Esophagus muscularis mucosa (tissue), 4 donors: ENCODE data around the gene LSM2. TPM values are rescaled to one million over a fixed set of nuclear protein-coding genes. Genes with fewer than 3 reads are reported as not detected.
"Not testable (repeated sequence)": the region's sequence is repeated elsewhere in the genome, so short reads cannot be mapped to it uniquely, and the experiment has no call there.

Experiments used
- DNase-seq: peaks from one replicate; pipeline ENCODE4 v3.0.0-alpha.2; 2017; ENCODE audit errors: extremely low spot score
- H3K27ac ChIP-seq, 4 donors: fragments of 200-600 bp; sonication (generic); replicated peaks in 1 of 4; 1 replicate in 3 of 4; 2 replicates in 1 of 4; pipeline ENCODE4 v1.5.1; 2016 to 2019; ENCODE audit warnings: mild to moderate bottlenecking in 1 of 4
- H3K27me3 ChIP-seq, 4 donors: fragments of 200-600 bp; sonication (generic); one replicate each; pipeline versions ENCODE4 v1.5.1 to v1.6.0; 2016 to 2019
- H3K36me3 ChIP-seq, 4 donors: fragments of 200-600 bp; sonication (generic); one replicate each; pipeline ENCODE4 v1.5.1; 2016 to 2019
- H3K4me1 ChIP-seq, 4 donors: fragments of 200-600 bp; sonication (generic); one replicate each; pipeline ENCODE4 v1.5.1; 2016 to 2019
- H3K4me3 ChIP-seq, 4 donors: fragments of 200-600 bp; sonication (generic); 1 replicate in 2 of 4; 2 replicates in 2 of 4; pipeline ENCODE4 v1.5.1; 2016 to 2019; ENCODE audit warnings: mild to moderate bottlenecking in 4 of 4, moderate library complexity in 1 of 4
- H3K9me3 ChIP-seq, 4 donors: fragments of 200-600 bp; sonication (generic); 1 replicate in 3 of 4; 2 replicates in 1 of 4; pipeline ENCODE4 v1.5.1; 2016 to 2019
- EP300 ChIP-seq: sonication (generic); formaldehyde crosslinking; IDR thresholded peaks from one replicate; pipeline ENCODE4 v1.6.1; 2017; ENCODE audit warnings: antibody characterized with exemption
- POLR2A ChIP-seq: fragments of 450-650 bp; IDR thresholded peaks from one replicate; pipeline ENCODE4 v1.6.1; 2017; ENCODE audit warnings: antibody characterized with exemption, moderate library complexity, mild to moderate bottlenecking, low read depth
- POLR2AphosphoS5 ChIP-seq, 2 donors: sonication (generic); formaldehyde crosslinking; IDR thresholded peaks; one replicate each; pipeline ENCODE4 v1.6.1; 2017; ENCODE audit warnings: antibody characterized with exemption in 2 of 2
- WGBS: methylation state at CpG from one replicate; pipeline ENCODE4 v1.1.5; 2018; 5-methylcytosine and 5-hydroxymethylcytosine counted together
- intact Hi-C: fragments of 100-400 bp; cut with DNase I; formaldehyde crosslinking; loops from one replicate; pipeline ENCODE4 v1.15.1; 2023
- total RNA-seq, 4 donors: library from RNA; depleted of rRNA; stranded (reverse); fragments of >200 nt; gene quantifications; one replicate each; pipeline versions ENCODE4 v1.1.0 to v1.2.1, GENCODE V29; 2016
- TF ChIP-seq, protein P1 (sequence below), 3 experiments: fragments of 200-600 bp in 2 of 3; fragments of 450-650 bp in 1 of 3; sonication (generic) in 2 of 3; IDR thresholded peaks; one replicate each; pipeline ENCODE4 v1.5.1; 2017 to 2019; ENCODE audit warnings: antibody characterized with exemption in 3 of 3, mild to moderate bottlenecking in 2 of 3, moderate library complexity in 1 of 3

Gene LSM2
- total RNA-seq: 10 to 100 TPM; 24.2 to 41.5 (median 32.9) TPM

DNA sequence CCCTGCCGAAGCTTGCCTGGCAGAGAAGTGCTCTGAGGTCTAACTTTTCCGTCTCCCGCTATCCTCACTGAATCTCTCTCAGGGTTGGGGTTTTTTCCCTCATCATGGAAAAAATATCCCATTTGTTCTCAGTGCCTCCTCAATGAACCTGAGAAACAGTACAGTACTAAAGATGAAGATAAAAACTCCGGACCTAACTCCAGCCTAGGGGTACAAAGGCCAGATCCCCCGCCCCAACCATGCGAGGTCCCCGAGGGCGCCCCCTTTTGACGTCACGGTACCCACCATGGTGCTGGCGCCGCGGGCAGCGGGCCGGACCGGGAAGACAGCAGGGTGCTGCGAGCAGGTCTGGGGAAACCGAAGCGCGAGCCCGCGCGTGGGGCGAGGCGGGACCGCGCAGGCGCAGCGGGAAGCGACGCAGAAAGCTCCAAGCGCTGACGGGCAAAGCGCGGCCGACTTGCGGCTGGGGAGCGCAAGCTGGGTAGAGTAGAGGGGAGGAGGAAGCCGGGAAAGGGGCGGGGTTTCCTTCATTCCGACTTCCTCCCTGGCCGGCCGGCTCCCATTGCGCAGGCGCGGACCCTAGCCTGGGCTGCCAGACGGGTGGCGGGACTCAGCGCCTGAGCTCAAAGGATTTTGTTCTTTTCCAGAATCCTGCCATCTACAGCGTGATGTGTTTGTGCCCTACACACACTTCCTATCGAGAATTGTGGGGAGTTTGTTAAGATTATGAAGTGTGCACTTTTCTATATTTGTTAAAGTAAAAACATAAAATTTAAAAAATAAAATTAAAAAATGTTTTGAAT is at the start of gene LSM2:
Gene LSM2, minus strand, starts transcription at position 497 of the 803 bp plus-strand sequence. Its CDS starts 209 bp downstream, at position 288.
- peaks cover 17 to 30% (median 24%) of the 10 kb centered on the region in 4 donors for H3K4me1 ChIP-seq
- H3K36me3 ChIP-seq: peaks cover 4 to 29% (median 14%) of the 10 kb centered on the region in 4 donors
- H3K27ac ChIP-seq: peak within 1 kb of the TSS; percentile 85 to 96 (median 92)
- H3K9me3 ChIP-seq: no peaks in the 10 kb centered on the region
- TF ChIP-seq, protein P1, sequence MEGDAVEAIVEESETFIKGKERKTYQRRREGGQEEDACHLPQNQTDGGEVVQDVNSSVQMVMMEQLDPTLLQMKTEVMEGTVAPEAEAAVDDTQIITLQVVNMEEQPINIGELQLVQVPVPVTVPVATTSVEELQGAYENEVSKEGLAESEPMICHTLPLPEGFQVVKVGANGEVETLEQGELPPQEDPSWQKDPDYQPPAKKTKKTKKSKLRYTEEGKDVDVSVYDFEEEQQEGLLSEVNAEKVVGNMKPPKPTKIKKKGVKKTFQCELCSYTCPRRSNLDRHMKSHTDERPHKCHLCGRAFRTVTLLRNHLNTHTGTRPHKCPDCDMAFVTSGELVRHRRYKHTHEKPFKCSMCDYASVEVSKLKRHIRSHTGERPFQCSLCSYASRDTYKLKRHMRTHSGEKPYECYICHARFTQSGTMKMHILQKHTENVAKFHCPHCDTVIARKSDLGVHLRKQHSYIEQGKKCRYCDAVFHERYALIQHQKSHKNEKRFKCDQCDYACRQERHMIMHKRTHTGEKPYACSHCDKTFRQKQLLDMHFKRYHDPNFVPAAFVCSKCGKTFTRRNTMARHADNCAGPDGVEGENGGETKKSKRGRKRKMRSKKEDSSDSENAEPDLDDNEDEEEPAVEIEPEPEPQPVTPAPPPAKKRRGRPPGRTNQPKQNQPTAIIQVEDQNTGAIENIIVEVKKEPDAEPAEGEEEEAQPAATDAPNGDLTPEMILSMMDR (IDR thresholded peaks at IDR 0.05): peak in 2 of 3 experiments; percentile 25 to 32
- TF ChIP-seq POLR2AphosphoS5 (IDR thresholded peaks at IDR 0.05) (peak; percentile 97 to 99), POLR2A (peak; percentile 66), EP300 (no peak)
- intact Hi-C loops: no loop called here
- peak; percentile 98 for DNase-seq
- peak within 1 kb of the TSS; percentile 55 to 72 (median 59) for H3K4me3 ChIP-seq
- under 1% methylated on average over 39 of the region's 51 CpGs for whole genome bisulfite sequencing
- H3K27me3 ChIP-seq: no peaks in the 10 kb centered on the region

DNA sequence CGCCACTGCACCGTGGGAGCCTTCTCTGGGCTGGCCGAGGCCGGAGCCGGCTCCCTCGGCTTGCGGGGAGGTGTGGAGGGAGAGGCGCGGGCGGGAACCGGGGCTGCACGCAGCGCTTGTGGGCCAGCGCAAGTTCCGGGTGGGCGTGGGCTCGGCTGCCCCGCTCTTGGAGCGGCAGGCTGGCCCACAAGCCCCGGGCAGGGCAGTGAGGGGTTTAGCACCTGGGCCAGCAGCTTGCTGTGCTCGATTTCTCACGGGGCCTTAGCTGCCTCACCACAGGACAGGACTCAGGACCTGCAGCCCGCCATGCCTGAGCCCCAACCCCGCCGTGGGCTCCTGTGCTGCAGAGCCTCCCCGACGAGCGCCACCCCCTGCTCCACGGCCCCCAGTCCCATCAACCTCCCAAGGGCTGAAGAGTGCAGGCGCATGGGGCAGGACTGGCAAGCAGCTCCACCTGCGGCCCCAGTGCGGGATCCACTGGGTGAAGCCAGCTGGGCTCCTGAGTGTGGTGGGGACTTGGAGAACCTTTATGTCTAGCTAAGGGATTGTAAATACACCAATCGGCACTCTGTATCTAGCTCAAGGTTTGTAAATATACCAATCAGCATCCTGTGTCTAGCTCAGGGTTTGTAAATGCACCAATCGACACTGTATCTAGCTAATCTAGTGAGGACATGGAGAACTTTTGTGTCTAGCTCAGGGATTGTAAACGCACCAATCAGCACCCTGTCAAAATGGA is 45.4 kb upstream of the LSM2 start:
- WGBS: 88% methylated on average over 25 of the region's 35 CpGs
- H3K27ac ChIP-seq: not testable (repeated sequence)

DNA sequence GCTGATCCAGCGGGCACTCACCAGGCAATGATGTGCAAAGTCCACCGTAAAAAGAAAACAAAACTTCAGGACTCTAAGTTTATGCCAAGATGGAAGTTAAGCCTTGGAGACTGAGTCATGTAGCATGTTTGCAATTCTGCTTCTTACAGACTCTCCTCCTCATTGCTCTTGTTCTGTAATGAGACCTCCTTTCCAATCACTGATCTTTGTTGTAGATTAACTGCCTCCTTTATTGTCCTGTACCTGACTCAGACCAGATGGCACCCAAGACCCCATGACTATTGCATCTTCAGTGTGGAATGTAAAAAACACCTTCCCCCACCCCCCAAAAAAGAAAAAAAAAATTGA is 44.7 kb upstream of the LSM2 start:
- TF ChIP-seq, protein P1 (IDR thresholded peaks at IDR 0.05): no peak
- no peak for TF ChIP-seq EP300
- no peak for TF ChIP-seq POLR2A
- no peak for TF ChIP-seq POLR2AphosphoS5 (IDR thresholded peaks at IDR 0.05)
- DNase-seq: no peak
- WGBS: 86% methylated on average over 2 of the region's 2 CpGs
- H3K27ac ChIP-seq: no peak overlapping the region
- H3K4me3 ChIP-seq: no peak overlapping the region
- H3K27me3 ChIP-seq: no peaks in the 10 kb centered on the region
- no peaks in the 10 kb centered on the region for H3K4me1 ChIP-seq
- intact Hi-C loops: no loop called here
- H3K36me3 ChIP-seq: no peaks in the 10 kb centered on the region
- no peaks in the 10 kb centered on the region for H3K9me3 ChIP-seq

More for the DNA sequence above, 45.4 kb upstream of the LSM2 start:
- H3K27me3 ChIP-seq, H3K9me3 ChIP-seq, DNase-seq, H3K4me3 ChIP-seq, H3K4me1 ChIP-seq, intact Hi-C loops, H3K36me3 ChIP-seq: not testable (repeated sequence)

DNA sequence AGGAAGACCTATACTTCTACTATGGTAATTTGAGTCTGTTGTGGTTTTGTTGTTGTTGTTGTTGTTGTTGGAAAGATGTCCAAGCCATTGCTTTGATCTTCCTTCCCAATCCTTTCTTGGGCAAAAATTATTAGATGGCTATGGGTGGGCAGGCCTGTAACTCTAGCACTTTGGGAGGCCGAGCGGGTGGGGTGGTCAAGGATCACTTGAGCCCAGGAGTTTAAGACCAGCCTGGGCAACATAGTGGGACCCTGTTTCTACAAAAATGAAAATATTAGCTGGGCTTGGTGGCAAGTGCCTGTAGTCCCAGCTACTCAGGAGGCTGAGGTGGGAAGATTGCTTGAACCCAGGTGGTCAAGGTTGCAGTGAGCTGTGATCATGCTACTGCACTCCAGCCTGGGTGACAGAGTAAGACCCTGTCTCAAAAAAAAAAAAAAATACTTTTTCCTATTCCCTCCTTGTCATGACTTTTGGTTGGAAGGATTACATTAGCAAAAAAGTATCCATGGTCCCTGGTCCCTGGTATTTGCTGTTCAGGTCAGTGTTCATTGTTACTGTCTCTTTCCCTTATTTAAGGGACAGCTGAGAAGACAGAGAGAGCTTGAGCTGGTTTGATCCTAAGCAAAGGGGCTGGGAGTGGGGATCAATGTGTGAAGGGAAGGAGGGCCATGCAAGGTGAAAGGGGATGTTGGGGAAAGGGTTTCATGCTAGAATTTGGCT is 44.2 kb upstream of the LSM2 start:
- H3K27me3 ChIP-seq: no peaks in the 10 kb centered on the region
- TF ChIP-seq, protein P1 (IDR thresholded peaks at IDR 0.05): no peak
- TF ChIP-seq EP300: no peak
- TF ChIP-seq POLR2AphosphoS5 (IDR thresholded peaks at IDR 0.05): no peak
- TF ChIP-seq POLR2A: no peak
- H3K4me3 ChIP-seq: no peak overlapping the region
- no peaks in the 10 kb centered on the region for H3K4me1 ChIP-seq
- WGBS: 97% methylated on average over 2 of the region's 2 CpGs
- no peak for DNase-seq
- H3K27ac ChIP-seq: no peak overlapping the region
- intact Hi-C loops: no loop called here
- H3K36me3 ChIP-seq: no peaks in the 10 kb centered on the region
- no peaks in the 10 kb centered on the region for H3K9me3 ChIP-seq
